ENCODE data around the gene LRRC37A2.
"Not testable (repeated sequence)": the region's sequence is repeated elsewhere in the genome, so short reads cannot be mapped to it uniquely, and the experiment has no call there.

Gene LRRC37A2

DNA sequence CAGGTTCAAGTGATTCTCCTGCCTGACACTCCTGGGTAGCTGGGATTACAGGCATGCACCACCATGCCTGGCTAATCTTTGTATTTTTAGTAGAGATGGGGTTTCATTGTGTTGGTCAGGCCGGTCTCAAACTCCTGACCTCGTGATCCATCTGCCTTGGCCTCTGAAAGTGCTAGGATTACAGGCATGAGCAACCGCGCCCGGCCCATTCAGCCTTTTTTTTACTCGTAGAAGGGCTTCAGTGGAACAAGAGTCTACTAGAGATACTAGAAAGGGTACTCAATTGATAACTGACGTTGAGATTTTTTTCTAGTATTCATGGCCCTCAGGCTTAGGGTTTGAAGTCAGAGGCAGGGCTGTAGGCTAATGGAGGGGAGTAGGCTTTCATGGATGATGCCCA is 6.4 kb upstream of the LRRC37A2 start:
- H2AFZ ChIP-seq (ENCODE audit: insufficient read depth, low read length, poor library complexity); H4K12ac ChIP-seq (ENCODE audit: low read depth, low read length); H4K8ac ChIP-seq (ENCODE audit: low read depth, low read length); H3K27me3 ChIP-seq (ENCODE audit: insufficient read depth, low read length); H2BK12ac ChIP-seq (ENCODE audit: low read length); H3K9me3 ChIP-seq (ENCODE audit: insufficient read depth, low read depth, low read length); H3K14ac ChIP-seq (ENCODE audit: low read length); H3K18ac ChIP-seq (ENCODE audit: low read length); H3K79me1 ChIP-seq (ENCODE audit: low read length); H3K23ac ChIP-seq (ENCODE audit: low read length); H2BK5ac ChIP-seq (ENCODE audit: low read depth, low read length, poor library complexity); H3K36me3 ChIP-seq (ENCODE audit: control insufficient read depth in 1 of 2, insufficient read depth in 2 of 2, low read length in 2 of 2); H2AK5ac ChIP-seq (ENCODE audit: low read length); H3K4me3 ChIP-seq (ENCODE audit: low read depth, low read length); H3K4me2 ChIP-seq (ENCODE audit: low read length); H3K27ac ChIP-seq (ENCODE audit: low read depth, low read length); H2BK120ac ChIP-seq (ENCODE audit: insufficient read depth, low read length, poor library complexity); DNase-seq; H3K4ac ChIP-seq (ENCODE audit: low read depth, low read length); H4K91ac ChIP-seq (ENCODE audit: low read depth, low read length); H3K79me2 ChIP-seq (ENCODE audit: control insufficient read depth, insufficient read depth, low read length, poor library complexity); H3K4me1 ChIP-seq (ENCODE audit: control insufficient read depth in 1 of 2, insufficient read depth in 2 of 2, low read length in 2 of 2); H3K9ac ChIP-seq (ENCODE audit: low read length): not testable (repeated sequence)
- no CpG with 5 or more reads among the region's 7 CpGs for WGBS (ENCODE audit: extremely low coverage, insufficient coverage, insufficient read length)

GRCh38 chr17:46534716-46535115 is 22.4 kb downstream of the LRRC37A2 start:
- H3K9me3 ChIP-seq (ENCODE audit: insufficient read depth, low read depth, low read length); H3K4me2 ChIP-seq (ENCODE audit: low read length): not testable (repeated sequence)
- whole genome bisulfite sequencing (ENCODE audit: extremely low coverage, insufficient coverage, insufficient read length) = no CpG with 5 or more reads among the region's 22 CpGs

DNA sequence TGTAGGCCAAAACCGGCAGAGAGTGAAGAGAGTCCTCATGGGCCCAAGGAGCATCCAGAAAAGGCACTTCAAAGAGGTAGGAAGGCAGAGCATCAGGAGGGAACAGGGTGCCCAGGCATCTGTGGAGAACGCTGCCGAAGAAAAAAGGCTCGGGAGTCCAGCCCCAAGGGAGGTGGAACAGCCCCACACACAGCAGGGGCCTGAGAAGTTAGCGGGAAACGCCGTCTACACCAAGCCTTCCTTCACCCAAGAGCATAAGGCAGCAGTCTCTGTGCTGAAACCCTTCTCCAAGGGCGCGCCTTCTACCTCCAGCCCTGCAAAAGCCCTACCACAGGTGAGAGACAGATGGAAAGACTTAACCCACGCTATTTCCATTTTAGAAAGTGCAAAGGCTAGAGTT is 36.3 kb downstream of the LRRC37A2 start:
- H3K4me2 ChIP-seq (ENCODE audit: low read length); H2BK5ac ChIP-seq (ENCODE audit: low read depth, low read length, poor library complexity); H3K18ac ChIP-seq (ENCODE audit: low read length); H3K14ac ChIP-seq (ENCODE audit: low read length); H3K9me3 ChIP-seq (ENCODE audit: insufficient read depth, low read depth, low read length); H2BK12ac ChIP-seq (ENCODE audit: low read length); H3K23ac ChIP-seq (ENCODE audit: low read length); H3K4me3 ChIP-seq (ENCODE audit: low read depth, low read length); H3K27ac ChIP-seq (ENCODE audit: low read depth, low read length); H3K79me2 ChIP-seq (ENCODE audit: control insufficient read depth, insufficient read depth, low read length, poor library complexity); DNase-seq; H4K8ac ChIP-seq (ENCODE audit: low read depth, low read length); H3K27me3 ChIP-seq (ENCODE audit: insufficient read depth, low read length); H3K79me1 ChIP-seq (ENCODE audit: low read length); H3K4ac ChIP-seq (ENCODE audit: low read depth, low read length); H2AK5ac ChIP-seq (ENCODE audit: low read length); H3K9ac ChIP-seq (ENCODE audit: low read length); H2BK120ac ChIP-seq (ENCODE audit: insufficient read depth, low read length, poor library complexity); H2AFZ ChIP-seq (ENCODE audit: insufficient read depth, low read length, poor library complexity); H3K4me1 ChIP-seq (ENCODE audit: control insufficient read depth in 1 of 2, insufficient read depth in 2 of 2, low read length in 2 of 2); H3K36me3 ChIP-seq (ENCODE audit: control insufficient read depth in 1 of 2, insufficient read depth in 2 of 2, low read length in 2 of 2); H4K91ac ChIP-seq (ENCODE audit: low read depth, low read length); H4K12ac ChIP-seq (ENCODE audit: low read depth, low read length): not testable (repeated sequence)
- WGBS (ENCODE audit: extremely low coverage, insufficient coverage, insufficient read length) = no CpG with 5 or more reads among the region's 10 CpGs

More at GRCh38 chr17:46534716-46535115, 22.4 kb downstream of the LRRC37A2 start:
- not testable (repeated sequence) for DNase-seq; H4K91ac ChIP-seq (ENCODE audit: low read depth, low read length); H3K14ac ChIP-seq (ENCODE audit: low read length); H3K36me3 ChIP-seq (ENCODE audit: control insufficient read depth in 1 of 2, insufficient read depth in 2 of 2, low read length in 2 of 2); H2BK5ac ChIP-seq (ENCODE audit: low read depth, low read length, poor library complexity); H3K4ac ChIP-seq (ENCODE audit: low read depth, low read length); H2BK12ac ChIP-seq (ENCODE audit: low read length); H2AK5ac ChIP-seq (ENCODE audit: low read length); H4K8ac ChIP-seq (ENCODE audit: low read depth, low read length); H3K4me1 ChIP-seq (ENCODE audit: control insufficient read depth in 1 of 2, insufficient read depth in 2 of 2, low read length in 2 of 2); H2AFZ ChIP-seq (ENCODE audit: insufficient read depth, low read length, poor library complexity); H4K12ac ChIP-seq (ENCODE audit: low read depth, low read length); H3K23ac ChIP-seq (ENCODE audit: low read length); H3K79me1 ChIP-seq (ENCODE audit: low read length); H3K27me3 ChIP-seq (ENCODE audit: insufficient read depth, low read length); H3K4me3 ChIP-seq (ENCODE audit: low read depth, low read length); H3K18ac ChIP-seq (ENCODE audit: low read length); H3K9ac ChIP-seq (ENCODE audit: low read length); H2BK120ac ChIP-seq (ENCODE audit: insufficient read depth, low read length, poor library complexity); H3K27ac ChIP-seq (ENCODE audit: low read depth, low read length); H3K79me2 ChIP-seq (ENCODE audit: control insufficient read depth, insufficient read depth, low read length, poor library complexity)

- H2BK5ac ChIP-seq (ENCODE audit: low read depth, low read length, poor library complexity) = not testable (repeated sequence)
Measured at GRCh38 chr17:46559155-46559554, 46.9 kb downstream of the LRRC37A2 start.

More at GRCh38 chr17:46559155-46559554, 46.9 kb downstream of the LRRC37A2 start:
- DNase-seq; H2AK5ac ChIP-seq (ENCODE audit: low read length); H3K4me3 ChIP-seq (ENCODE audit: low read depth, low read length); H3K18ac ChIP-seq (ENCODE audit: low read length); H3K9me3 ChIP-seq (ENCODE audit: insufficient read depth, low read depth, low read length); H3K14ac ChIP-seq (ENCODE audit: low read length); H3K4me2 ChIP-seq (ENCODE audit: low read length); H3K27me3 ChIP-seq (ENCODE audit: insufficient read depth, low read length); H3K79me2 ChIP-seq (ENCODE audit: control insufficient read depth, insufficient read depth, low read length, poor library complexity); H2BK12ac ChIP-seq (ENCODE audit: low read length); H3K4me1 ChIP-seq (ENCODE audit: control insufficient read depth in 1 of 2, insufficient read depth in 2 of 2, low read length in 2 of 2); H4K91ac ChIP-seq (ENCODE audit: low read depth, low read length); H4K12ac ChIP-seq (ENCODE audit: low read depth, low read length); H4K8ac ChIP-seq (ENCODE audit: low read depth, low read length); H3K4ac ChIP-seq (ENCODE audit: low read depth, low read length); H3K36me3 ChIP-seq (ENCODE audit: control insufficient read depth in 1 of 2, insufficient read depth in 2 of 2, low read length in 2 of 2); H3K9ac ChIP-seq (ENCODE audit: low read length); H3K23ac ChIP-seq (ENCODE audit: low read length); H3K27ac ChIP-seq (ENCODE audit: low read depth, low read length); H2BK120ac ChIP-seq (ENCODE audit: insufficient read depth, low read length, poor library complexity); H2AFZ ChIP-seq (ENCODE audit: insufficient read depth, low read length, poor library complexity); H3K79me1 ChIP-seq (ENCODE audit: low read length): not testable (repeated sequence)
- WGBS (ENCODE audit: extremely low coverage, insufficient coverage, insufficient read length) = no CpG with 5 or more reads among the region's 20 CpGs

Measured in trophoblast cell (in vitro differentiated cells and primary cell).